HG03135 (cell line): ENCODE results near the gene ROM1.
A peak's percentile ranks its signal among the peaks of the same experiment; 100 is the strongest.
"Not testable (repeated sequence)": the region's sequence is repeated elsewhere in the genome, so short reads cannot be mapped to it uniquely, and the experiment has no call there.

ENCODE experiments used
- ATAC-seq: cut with Tn5 transposase; IDR thresholded peaks from one replicate; pipeline ENCODE4 v1.9.1; 2021; ENCODE audit warnings: mild to moderate bottlenecking, moderate library complexity; ENCODE audit not compliant: unreplicated experiment

Gene ROM1, protein sequence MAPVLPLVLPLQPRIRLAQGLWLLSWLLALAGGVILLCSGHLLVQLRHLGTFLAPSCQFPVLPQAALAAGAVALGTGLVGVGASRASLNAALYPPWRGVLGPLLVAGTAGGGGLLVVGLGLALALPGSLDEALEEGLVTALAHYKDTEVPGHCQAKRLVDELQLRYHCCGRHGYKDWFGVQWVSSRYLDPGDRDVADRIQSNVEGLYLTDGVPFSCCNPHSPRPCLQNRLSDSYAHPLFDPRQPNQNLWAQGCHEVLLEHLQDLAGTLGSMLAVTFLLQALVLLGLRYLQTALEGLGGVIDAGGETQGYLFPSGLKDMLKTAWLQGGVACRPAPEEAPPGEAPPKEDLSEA

DNA sequence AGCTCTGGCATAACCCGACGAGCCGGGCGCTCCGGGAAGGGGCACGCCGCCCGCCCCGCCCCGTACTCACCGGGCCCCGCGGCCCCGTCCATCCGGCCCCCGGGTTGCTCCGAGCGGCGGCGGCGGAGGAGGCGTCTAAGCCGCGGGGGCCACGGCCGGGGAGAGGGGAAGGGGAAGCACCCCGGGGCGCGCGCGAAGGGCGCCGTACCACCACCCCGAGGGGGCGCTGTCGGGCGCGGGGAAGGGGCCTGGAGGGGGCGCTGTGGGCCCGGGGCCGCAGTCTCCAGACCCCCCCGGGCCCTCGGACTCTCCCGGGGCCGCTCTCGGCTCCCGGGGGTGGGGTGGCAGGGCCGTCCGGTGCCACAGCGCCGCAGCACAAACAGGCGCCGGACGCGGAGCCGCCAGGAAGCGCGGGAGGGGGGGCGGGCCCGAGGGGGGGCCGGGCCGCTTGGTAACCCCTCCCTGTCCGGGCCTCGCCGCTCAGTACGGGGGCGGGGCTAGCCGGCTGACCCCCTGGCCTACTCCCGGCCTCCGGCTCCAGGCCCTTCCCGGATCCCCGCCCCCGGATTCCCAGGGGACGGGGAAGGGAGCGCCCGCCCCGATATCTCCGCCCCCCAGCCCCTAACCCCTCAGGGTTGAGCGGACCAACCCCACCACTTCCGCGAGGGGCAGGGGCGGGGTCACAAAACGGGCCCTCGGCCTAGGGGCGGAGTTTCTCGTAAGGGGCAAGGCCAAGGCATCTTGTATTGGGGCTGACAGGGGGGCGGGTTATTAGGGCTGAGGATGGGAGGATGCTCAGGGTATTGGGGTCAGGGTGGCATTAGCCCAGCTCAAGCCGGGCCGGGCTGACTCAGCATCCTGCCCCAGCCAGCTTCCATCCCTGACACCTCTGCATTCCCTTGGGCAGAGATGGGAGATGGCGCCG is at the start of gene ROM1, which contains the start of gene EML3:
Gene ROM1, plus strand, starts transcription at position 892 of the 925 bp plus-strand sequence. Its CDS starts 25 bp downstream, at position 917.
Gene EML3, minus strand, starts transcription at position 410 of the 925 bp plus-strand sequence. Its CDS starts 318 bp downstream, at position 92.
- peak; percentile 57 for ATAC-seq

DNA sequence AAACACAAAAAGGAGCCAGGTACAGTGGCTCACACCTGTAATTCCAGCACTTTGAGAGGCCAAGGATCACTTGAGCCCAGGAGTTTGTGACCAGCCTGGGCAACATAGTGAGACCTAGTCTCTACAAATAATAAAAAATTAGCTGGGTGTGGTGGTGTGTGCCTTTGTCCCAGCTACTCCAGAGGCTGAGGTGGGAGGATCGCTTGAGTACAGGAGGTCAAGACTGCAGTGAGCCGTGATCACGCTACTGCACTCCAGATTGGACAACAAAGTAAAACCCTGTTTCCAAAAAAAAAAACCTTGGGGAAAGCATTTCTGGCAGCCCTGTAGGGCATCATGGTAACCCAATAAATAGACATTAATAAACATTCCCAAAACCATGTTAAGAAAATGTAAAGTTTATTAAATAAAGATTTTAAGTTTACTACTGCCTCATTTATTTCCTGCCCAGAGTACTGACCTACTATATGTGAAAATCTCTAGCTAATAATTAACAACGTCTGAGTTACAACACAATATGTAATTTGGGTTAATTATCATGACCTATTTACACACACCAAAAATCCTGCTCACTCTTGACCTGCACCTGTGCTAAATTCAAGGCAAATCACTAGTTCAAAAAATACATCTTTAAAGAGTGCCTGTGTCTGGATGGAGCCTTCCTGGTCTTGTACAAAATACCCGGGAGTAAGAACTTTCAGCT is 47.8 kb upstream of the ROM1 start:
- ATAC-seq, result no peak

DNA sequence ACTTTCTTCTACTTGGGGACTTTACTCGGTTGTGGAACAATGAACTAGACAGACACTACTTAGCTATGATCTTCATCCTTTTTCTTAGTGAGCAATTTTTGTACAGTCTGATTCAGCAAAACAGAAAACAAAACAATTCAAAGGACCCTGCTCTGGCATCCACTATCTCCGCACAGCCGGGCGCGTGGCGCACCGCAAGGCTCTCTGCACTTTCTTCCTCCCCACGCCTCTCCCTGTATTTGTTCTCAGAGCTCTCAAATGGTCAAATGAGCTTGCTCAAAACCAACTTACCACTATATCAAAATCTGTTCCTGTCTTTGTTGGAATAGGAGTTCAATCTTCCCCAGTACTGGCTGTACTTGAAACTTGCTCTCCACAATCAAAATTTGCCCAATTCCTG is 46.8 kb upstream of the ROM1 start:
- ATAC-seq, result no peak

DNA sequence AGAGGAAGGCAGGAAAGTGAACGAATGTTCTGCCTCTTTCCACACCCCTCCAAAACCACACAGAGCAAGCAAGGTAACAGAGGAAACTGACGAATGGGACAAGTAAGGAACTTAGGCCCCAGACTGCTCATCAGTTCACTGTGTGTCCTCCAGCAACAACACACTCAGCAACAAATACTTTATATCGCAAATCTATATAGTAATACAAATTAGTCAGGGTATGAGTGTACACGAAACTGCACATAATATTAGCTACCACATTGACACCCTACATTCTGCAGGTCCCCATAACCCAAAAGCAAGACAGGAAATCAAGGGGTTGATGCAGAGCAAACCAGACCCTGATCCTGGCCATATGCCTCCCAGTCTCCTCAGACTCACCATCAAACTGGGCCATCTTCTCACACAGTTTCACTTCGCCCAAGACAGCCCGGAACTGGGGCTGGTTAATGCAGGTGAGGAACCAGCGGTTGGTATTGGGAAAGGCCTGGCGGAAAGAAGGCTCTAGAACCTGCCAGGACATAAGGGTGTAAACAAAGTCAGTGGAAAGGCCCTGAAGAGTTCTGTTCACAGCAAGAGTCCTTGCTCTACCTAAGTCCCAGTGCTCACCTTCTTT is 45.9 kb upstream of the ROM1 start:
- ATAC-seq, result no peak

DNA sequence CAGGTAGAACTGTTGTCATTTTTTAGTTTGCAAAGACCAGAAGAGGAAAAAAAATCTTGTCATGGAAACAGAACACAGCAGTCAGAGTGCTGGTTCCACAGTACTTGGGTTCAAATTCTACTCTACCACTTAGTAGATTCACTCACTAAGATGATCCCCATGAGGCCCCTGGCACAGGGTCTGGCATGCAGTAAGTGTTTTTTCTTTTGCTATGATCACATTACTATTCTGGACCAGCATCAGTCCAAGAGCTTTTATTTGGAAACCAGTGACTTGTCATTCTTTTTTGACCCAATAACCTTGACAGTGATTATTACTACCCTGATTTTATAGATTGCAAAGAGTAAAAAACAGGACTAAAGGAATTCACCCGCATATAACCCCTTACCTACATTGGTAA is 43.4 kb upstream of the ROM1 start:
- ATAC-seq, result no peak

DNA sequence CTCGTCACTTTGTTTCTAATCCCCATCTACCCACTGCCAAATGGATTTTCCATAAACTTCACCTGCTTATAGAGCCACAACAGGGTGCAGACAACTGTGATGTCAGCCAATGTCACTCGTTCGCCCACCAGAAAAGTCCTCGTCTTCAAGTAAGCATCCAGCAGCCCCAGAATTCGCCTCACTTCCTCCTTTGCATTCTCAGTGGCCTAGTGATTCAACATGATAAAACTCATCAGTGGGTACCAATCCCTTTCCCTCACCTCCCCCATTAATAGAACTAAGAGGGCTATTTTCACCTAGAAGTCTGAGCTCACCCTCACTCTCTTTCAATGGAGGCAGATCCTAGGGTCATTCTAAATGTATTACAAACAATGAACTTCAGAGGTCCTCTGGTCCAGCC is 42.2 kb upstream of the ROM1 start:
- not testable (repeated sequence) for ATAC-seq

DNA sequence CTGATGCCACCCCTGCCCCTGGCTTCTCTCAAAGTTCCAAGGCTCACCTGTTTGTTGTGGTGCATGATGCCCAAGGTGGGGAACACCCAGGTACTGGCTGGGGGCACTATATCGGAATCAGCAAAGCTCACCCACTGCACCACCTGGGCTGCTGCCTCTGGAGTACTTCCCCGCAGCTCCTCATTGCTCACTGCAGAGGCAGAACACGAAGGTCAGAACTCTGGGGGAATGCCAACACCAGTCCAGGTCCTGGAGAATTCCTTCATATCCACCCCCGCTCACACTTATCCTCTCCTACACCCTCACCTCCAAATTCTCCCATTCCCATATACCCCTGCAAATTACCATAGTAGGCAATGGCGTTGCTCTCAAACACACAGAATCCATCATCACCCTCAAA is 41.6 kb upstream of the ROM1 start:
- not testable (repeated sequence) for ATAC-seq

DNA sequence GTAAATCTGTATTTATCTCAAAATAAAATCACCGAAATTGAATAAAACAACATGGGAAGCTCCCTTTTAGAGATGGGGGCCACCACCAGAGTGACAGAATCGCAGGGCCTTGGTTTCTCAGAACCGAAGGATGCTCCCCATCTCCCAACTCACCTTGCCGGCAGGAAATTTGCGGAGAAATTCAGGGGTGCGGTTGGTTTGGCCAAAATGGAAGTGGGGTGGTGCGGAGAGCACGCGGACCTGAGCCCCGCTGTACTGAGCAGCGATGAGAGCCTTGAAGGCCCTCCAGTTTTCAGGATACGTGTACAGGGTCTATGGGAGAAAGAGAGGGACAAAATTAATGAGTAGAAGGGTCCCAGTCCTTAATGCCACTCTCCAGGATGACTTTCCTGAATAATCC is 40.6 kb upstream of the ROM1 start:
- no peak for ATAC-seq

DNA sequence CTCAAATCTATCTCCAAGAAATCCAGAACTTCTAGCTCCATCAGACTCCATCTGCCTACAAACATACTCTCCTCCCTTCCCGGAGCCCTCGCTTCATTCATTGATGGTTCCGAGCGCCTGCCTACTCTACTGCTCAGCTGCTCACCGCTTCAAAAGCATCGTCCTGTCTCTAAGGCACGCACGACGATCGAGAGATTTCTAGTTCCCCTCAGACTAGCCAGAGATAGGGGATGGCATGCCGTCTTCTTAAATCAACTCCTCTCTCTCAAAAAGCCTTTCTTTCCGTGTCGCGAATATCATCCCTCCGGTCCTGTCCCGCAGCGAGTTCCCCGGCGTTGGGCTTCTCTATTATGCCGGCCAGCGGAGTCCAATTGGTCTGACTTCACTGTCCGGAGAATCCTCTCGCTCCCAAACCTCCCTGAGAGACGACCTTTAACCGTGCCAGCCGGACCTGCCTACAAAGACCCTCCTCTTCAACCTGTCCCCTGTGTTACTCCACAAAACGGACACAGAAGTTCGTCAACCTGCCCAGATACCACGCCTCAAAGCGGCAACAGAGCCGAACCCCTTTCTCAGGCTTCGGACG is 40.0 kb upstream of the ROM1 start:
- no peak for ATAC-seq

DNA sequence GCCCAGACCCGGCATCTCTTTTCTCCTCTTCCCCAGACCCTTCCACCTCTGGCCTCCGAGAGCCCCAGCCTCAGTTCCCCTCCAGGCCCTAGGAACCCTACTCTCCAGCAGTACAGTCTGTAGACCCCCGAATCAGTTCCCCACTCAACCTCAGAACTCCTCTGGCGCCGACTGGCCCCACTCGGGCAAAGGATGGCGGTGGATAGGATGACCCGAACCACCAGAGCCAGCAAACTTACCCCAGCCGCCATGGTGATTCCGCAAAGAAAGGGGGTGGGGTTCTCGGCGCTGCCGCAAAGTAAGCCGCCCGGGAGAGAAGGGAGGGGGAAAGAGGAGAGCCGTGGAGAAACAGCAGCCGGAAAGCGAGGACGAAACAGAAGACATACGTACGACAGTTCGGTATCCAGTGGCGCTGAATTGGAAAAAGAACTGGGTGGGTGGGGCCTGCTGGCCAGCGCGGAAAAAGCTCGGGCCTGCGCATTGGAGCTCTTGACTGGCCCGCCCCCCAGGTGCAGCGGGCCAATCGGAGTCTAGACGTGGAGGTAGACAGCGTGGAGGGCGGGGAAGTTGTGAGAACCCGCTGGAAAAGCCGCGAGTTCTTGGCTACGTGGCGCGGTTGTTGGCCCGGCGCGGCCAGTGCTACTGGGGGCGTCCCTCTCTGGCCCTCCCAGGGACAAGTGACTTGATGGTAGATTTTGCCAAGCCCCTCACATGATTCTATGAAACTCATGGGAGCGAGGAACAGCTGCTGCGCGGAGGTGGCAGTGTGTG is 39.3 kb upstream of the ROM1 start, which contains the start of gene EEF1G:
Gene EEF1G, minus strand, starts transcription at position 300 of the 771 bp plus-strand sequence. Its CDS starts 49 bp downstream, at position 251.
- ATAC-seq, result peak; percentile 89

DNA sequence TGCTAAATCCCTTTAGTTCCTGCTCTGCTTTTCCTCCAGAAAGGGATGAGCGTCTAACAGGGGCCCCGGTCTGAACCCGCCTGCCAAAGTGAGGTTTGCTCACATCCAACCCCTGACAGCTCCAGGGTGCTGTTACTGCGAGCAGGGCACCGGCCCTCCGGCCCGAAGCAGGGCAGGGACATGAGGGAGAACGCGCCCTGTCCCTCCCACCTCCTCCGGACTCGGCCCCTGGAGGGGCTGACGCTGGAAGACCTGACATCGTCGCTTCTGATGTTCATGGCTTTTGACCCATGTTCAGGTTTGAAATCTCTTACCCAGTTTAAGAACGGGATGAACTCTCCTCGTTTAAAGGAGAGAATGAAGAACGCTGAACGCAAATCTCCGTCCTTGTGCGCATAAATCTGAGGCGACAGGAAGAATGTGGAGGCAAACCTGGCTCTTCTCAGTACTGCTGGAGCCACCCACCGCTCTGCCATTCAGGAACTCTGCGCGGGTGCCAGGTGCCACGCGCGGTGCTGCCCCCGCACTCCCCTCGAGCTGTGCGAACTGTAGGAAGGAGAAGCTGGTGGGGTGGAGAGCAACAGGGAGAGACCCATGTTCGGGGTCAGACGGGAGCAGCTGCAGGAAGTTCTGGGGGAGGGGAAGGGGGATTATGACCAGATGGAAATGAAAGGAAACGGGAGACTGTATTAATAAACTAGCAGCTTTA is 38.5 kb upstream of the ROM1 start:
- peak; percentile 20 for ATAC-seq

DNA sequence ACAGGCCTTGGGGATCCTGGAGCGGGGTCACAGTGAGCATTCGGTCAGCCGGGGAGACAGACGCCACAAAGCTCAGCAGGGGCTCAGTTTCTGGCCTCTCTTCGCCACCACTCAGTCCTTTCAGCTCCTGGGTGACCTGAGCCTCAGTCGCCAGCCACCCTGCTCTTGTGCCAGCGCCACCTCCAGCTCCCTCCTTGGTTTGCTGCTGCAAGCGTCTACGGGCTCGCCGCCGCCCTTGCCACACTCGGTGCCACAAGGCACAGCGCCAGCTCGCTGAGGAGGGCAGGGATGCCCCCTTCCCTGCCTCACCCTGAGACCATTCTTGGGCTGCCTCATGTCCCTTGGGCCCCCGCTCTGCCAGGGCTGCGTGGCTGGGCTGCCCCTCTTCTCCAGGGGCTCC is 37.9 kb upstream of the ROM1 start:
- no peak for ATAC-seq

DNA sequence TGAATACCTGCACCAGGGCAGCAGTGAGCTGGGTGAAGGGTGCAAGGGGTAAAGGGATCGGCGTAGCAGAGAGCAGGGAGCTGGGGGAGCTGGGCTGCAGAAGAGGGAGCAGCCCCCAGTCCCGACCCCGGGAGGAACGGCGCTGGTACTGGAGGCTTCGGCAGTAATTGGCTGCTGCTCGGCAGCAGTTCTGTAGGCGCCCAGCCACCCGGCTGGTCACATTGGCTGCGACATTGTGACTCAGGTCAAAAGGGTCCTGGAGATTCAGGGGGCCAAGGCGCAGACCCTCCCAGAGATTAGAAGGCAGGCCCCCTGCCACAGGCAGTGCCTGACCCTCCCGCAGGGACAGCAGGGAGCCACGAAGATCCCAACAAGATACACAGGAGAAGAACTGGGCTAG is 37.2 kb upstream of the ROM1 start:
- no peak for ATAC-seq

DNA sequence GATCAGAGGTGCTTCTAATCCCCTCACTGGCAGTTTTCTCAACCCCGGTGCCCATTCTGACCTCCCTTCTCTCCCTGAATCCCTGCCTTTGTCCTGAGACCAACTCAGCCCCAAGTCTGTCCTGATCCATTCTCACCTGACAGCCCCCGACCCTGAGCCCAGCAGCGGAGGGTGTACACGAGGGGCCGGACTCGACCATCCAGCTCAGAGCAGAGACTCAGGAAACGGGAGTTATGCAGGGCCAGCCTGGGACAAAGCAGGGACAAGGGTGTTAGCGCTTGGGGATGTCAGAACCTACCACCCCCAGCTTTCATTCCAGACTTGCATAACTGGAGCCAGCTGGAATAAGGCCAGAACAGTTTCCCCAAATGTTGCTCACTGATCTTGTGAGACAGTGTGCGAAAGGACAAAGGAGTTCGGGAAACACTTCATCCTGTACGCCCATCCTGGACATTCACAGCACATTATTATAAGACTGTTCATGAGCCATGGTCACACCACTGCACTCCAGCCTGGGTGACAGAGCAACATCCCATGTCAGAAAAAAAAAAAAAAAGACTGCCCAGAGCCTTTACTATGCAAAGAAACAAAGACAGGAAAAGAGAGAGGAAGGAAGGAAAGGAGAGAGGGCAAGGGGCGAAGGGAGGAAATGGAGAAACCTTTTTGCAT is 35.9 kb upstream of the ROM1 start:
- no peak for ATAC-seq

DNA sequence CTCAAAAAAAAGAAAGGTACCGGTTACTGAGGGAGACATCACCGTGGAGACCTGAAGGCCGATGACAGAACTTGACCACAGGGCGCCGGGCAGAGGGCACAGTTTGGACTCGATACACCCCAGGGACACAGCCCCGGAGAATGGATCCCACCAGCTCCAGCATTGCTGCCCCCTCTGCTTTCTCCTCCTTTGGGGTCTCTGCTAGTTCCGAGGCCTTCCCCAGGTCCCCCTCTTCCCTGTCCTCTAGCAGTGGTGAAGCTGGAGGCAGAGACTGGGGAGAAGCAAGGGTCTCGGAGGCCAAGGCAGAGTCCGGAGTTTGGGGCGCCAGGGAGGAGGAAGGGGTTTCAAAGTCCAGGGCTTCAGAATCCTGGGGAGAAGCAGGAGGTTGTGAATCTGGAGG is 34.5 kb upstream of the ROM1 start:
- ATAC-seq, result no peak

DNA sequence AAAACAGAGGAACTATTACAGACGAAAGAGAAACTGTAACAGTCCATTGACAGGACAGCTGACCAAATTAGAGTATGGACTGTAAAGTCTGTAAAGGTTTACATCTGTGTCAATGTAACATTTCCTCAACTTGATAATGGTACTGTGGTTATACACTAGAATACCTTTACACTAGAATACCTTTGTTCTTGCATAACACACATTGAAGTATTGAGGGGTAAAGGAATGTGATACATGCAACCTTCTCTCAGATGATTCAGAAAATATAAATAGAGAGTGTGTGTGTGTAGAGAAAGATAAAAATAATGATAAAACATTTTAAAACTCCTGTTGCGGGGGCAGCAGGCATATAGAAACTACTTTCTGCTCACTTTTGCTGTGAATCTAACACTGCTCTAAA is 33.8 kb upstream of the ROM1 start:
- no peak for ATAC-seq

DNA sequence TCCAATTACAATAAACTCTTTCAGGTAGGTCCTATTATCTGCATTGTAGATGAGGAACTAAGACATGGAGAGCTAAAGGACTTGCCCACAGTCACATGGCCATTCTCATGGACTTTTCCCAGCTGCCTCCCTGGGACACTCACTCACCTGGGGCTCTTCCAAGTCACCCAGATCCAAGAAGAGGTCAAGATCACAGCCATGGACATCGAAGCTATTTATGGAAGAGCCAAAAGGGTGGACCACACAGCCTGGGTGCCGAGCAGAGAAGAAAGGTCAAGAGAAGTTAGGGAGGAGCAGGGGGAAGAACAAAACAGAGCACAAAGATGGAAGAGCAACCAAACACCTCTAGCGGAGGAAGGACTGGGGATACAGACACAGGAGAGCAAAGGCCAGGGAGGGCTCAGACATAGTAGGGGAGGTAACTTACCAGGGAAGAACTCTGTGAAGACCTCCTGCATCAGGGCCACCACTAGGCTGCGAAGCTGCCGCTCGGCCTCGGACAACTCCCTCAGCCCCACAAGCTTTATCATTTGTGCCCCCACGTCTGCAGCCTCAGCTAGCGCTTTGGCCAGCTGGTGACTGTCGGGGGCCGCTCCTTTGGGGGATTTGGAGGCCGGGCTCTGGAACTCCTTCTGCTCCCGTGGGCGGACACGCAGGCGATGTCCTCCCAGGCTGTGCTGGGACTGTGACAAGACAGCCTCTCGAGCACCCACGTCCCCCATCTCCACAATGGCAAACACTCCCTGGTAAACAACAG is 31.9 kb upstream of the ROM1 start:
- no peak for ATAC-seq

DNA sequence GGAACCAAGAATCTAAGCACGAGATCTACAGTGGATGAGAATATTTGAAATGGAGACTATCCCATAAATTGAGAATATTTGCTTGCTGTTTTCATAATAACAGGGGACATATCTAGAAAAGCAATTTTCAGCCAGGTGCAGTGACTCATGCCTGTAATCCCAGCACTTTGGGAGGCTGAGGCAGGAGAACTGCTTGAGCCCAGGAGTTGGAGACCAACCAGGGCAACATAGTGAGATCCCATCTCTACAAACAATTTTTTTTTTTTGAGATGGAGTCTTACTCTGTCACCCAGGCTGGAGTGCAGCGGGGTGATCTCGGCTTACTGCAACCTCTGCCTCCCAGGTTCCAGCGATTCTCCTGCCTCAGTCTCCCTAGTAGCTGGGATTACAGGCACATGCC is 31.3 kb upstream of the ROM1 start:
- not testable (repeated sequence) for ATAC-seq
